Parathyroid adenoma (tissue), 2 donors: Measurements from ENCODE around the gene RNF40.

Experiments
- H2AFZ ChIP-seq: fragments of 300-600 bp; sonication (generic); one replicate; pipeline ENCODE4 v1.7.0; 2017; ENCODE audit warnings: antibody characterized with exemption, mild to moderate bottlenecking
- H3K27ac ChIP-seq: fragments of 300-600 bp; sonication (generic); one replicate; pipeline ENCODE4 v1.7.0; 2017
- H3K27me3 ChIP-seq: fragments of 300-600 bp; sonication (generic); one replicate; pipeline ENCODE4 v1.7.0; 2017; ENCODE audit warnings: low read length; ENCODE audit not compliant: control insufficient read depth, insufficient read depth
- H3K36me3 ChIP-seq: fragments of 300-600 bp; sonication (generic); one replicate; pipeline ENCODE4 v1.7.0; 2017; ENCODE audit warnings: low read length; ENCODE audit not compliant: control insufficient read depth, insufficient read depth
- H3K4me1 ChIP-seq: fragments of 300-600 bp; sonication (generic); one replicate; pipeline ENCODE4 v1.7.0; 2017; ENCODE audit warnings: control low read depth
- H3K4me2 ChIP-seq: fragments of 300-600 bp; sonication (generic); one replicate; pipeline ENCODE4 v1.7.0; 2017; ENCODE audit warnings: low read length
- H3K4me3 ChIP-seq: fragments of 300-600 bp; sonication (generic); one replicate; pipeline ENCODE4 v1.7.0; 2017; ENCODE audit warnings: low read depth, low read length
- H3K79me2 ChIP-seq: fragments of 300-600 bp; sonication (generic); one replicate; pipeline ENCODE4 v1.7.0; 2017; ENCODE audit warnings: control low read depth
- H3K9ac ChIP-seq: fragments of 300-600 bp; sonication (generic); one replicate; pipeline ENCODE4 v1.7.0; 2017; ENCODE audit warnings: mild to moderate bottlenecking
- H3K9me3 ChIP-seq: fragments of 300-600 bp; sonication (generic); one replicate; pipeline ENCODE4 v1.7.0; 2017; ENCODE audit warnings: low read length; ENCODE audit not compliant: control insufficient read depth
- CTCF ChIP-seq: fragments of 300-600 bp; sonication (generic); IDR thresholded peaks from one replicate; pipeline ENCODE4 v1.7.0; 2017; ENCODE audit warnings: antibody characterized with exemption, mild to moderate bottlenecking
- donor health status: primary hyperparathyroidism.

The RNF40 gene

DNA sequence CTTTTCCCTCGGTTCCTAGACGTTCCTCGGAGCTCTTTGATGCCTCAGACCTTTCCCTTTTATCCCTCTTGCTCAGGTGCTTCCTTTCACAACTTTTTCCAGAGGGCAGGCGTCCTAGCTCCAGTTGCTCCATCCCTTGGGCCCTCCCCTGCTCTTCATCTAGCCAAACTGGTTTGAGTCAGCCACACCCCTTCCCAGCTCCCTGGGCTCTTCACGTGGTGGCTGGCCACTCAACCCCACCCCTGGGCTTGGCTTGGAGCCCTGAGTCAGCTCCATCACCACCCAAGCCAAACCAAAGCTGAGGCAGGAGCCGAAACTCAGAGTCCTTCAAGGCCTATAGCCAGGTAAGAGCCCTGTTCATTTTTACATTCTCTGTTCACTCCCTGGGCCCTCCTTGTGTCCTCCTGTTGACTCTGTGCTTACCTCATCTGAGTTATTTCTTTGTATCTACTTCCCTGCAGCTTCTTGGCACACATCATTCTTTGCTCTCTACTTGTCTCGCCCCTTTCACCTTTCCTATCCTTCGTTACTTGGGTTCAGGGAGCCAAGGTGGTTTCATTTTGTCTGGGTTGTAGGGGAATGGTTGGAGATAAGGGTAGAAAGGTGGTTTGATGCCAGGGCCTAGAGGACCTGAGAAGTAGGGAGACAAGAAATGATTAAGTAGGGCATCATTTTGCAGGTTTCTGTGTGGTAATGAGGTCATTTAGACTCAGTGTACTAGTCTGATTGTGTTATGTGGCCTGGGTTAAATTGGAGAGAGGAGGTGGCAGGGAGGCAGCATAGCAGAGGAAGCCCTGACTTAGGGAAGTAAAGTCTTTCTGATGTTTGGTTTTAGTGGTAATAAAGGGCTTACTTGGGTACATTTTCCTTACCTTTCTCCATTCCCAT is 21.5 kb upstream of the RNF40 start:
- Histone ChIP-seq H3K9ac (no peak overlapping the region), H3K79me2 (peaks cover 4% of the 10 kb centered on the region), H3K36me3 (no peaks in the 10 kb centered on the region), H2AFZ (no peak overlapping the region), H3K27me3 (no peaks in the 10 kb centered on the region), H3K4me1 (peaks cover 19% of the 10 kb centered on the region), H3K4me2 (peak overlapping the region; percentile 79), H3K4me3 (peak overlapping the region; percentile 58), H3K27ac (peak overlapping the region; percentile 72), H3K9me3 (no peaks in the 10 kb centered on the region)
- TF ChIP-seq CTCF = no peak

DNA sequence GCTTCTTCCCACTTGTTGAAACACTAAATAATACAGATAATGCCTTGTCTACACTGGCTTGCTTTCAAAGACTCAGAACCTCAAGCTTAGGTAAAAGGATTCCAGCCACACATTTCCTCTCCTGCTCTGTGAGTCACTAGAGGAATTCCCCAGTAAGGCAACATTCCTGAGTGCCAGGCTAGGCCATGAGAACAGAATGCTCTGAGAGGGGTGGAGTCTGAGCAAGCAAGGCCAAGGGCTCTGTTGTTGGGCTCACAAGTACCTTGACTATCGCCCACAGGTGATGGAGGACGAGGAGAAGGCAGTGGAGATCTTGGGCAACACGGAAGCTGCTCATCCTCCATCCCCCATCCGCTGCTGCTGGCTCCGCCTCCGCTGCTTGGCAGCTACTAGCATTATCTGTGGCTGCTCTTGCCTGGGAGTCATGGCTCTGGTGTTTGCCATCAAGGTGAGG is 20.6 kb upstream of the RNF40 start:
- H2AFZ ChIP-seq = no peak overlapping the region
- H3K4me2 ChIP-seq = peak overlapping the region; percentile 79
- no peak for TF ChIP-seq CTCF
- no peak overlapping the region for H3K9ac ChIP-seq
- H3K4me3 ChIP-seq = peak overlapping the region; percentile 58
- no peaks in the 10 kb centered on the region for H3K36me3 ChIP-seq
- peaks cover 19% of the 10 kb centered on the region for H3K4me1 ChIP-seq
- no peaks in the 10 kb centered on the region for H3K27me3 ChIP-seq
- peak overlapping the region; percentile 72 for H3K27ac ChIP-seq
- H3K9me3 ChIP-seq = no peaks in the 10 kb centered on the region
- H3K79me2 ChIP-seq = peaks cover 4% of the 10 kb centered on the region

DNA sequence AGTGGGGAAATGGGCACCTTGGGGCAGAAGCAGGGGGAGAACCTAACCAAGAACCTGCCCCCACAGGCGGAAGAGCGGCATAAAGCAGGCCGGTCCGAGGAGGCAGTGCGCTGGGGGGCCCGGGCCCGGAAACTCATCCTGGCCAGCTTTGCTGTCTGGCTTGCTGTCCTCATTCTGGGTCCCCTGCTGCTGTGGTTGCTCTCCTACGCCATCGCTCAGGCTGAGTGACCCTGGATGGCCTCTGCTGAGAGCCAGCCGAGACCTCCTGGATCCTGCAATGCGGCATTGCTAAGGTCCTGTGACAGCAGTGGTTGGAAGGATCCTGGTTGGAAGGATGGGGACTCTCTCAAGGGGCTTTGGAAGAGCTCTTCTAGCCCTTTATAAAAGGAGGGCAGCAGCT is 18.4 kb upstream of the RNF40 start:
- H3K4me3 ChIP-seq = no peak overlapping the region
- H3K9me3 ChIP-seq = no peaks in the 10 kb centered on the region
- no peak overlapping the region for H3K9ac ChIP-seq
- no peaks in the 10 kb centered on the region for H3K27me3 ChIP-seq
- H3K4me2 ChIP-seq = no peak overlapping the region
- H2AFZ ChIP-seq = no peak overlapping the region
- peaks cover 21% of the 10 kb centered on the region for H3K4me1 ChIP-seq
- H3K36me3 ChIP-seq = no peaks in the 10 kb centered on the region
- H3K27ac ChIP-seq = no peak overlapping the region
- H3K79me2 ChIP-seq = peaks cover 3% of the 10 kb centered on the region
- no peak for TF ChIP-seq CTCF

- no peak overlapping the region for H3K27ac ChIP-seq
- H3K27me3 ChIP-seq = no peaks in the 10 kb centered on the region
- H3K9me3 ChIP-seq = no peaks in the 10 kb centered on the region
- peaks cover 21% of the 10 kb centered on the region for H3K4me1 ChIP-seq
- H3K4me3 ChIP-seq = no peak overlapping the region
- no peaks in the 10 kb centered on the region for H3K36me3 ChIP-seq
- no peak for TF ChIP-seq CTCF
- H3K9ac ChIP-seq = no peak overlapping the region
- H3K79me2 ChIP-seq = no peaks in the 10 kb centered on the region
- H3K4me2 ChIP-seq = no peak overlapping the region
- no peak overlapping the region for H2AFZ ChIP-seq
These were observed 17.9 kb upstream of the RNF40 start for GRCh38 chr16:30744183-30744582.

DNA sequence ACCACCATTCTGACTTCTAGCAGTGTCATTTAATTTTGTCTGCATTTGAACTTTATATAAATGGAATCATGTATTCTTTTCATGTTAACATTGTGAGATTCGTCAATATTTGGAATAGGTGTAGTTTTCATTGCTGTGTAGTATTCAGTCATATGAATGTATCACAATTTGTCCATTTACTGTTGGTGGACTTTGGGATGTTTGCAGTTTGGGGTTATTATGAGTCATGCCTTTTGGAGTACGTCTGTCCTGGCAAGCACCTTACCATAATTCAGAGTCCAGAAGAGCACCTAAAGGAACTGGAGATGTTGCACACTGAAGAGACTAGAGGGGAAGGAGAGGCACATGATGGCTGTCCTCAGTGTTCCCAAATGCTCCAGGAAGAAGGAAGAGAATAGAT is 17.0 kb upstream of the RNF40 start:
- Histone ChIP-seq H3K9ac (no peak overlapping the region), H3K4me3 (no peak overlapping the region), H3K79me2 (no peaks in the 10 kb centered on the region), H3K27me3 (no peaks in the 10 kb centered on the region), H3K4me1 (peaks cover 20% of the 10 kb centered on the region), H3K36me3 (no peaks in the 10 kb centered on the region), H2AFZ (no peak overlapping the region), H3K27ac (no peak overlapping the region), H3K9me3 (no peaks in the 10 kb centered on the region), H3K4me2 (no peak overlapping the region)
- no peak for TF ChIP-seq CTCF
